H9 (cell line): ENCODE data around the gene WNT3. TPM values are rescaled to one million over a fixed set of nuclear protein-coding genes. Genes with fewer than 3 reads are reported as not detected.

ENCODE experiments used
- DNase-seq: peaks from one replicate; pipeline ENCODE4 v3.0.0-alpha.2; 2017
- H2AFZ ChIP-seq: one replicate; pipeline ENCODE4 v1.6.1; 2013; ENCODE audit warnings: mild to moderate bottlenecking, low read length, control low read depth, moderate library complexity
- H2AK5ac ChIP-seq: 2 replicates; pipeline ENCODE4 v1.6.1; 2013; ENCODE audit warnings: low read length, control low read depth, mixed read lengths; ENCODE audit not compliant: insufficient read length
- H2BK120ac ChIP-seq: one replicate; pipeline ENCODE4 v1.6.1; 2013; ENCODE audit warnings: low read depth, mild to moderate bottlenecking, low read length, control low read depth, inconsistent platforms; ENCODE audit not compliant: poor library complexity, severe bottlenecking
- H2BK12ac ChIP-seq: 2 replicates; pipeline ENCODE4 v1.6.1; 2013; ENCODE audit warnings: low read length, control low read depth, mixed read lengths, low read depth; ENCODE audit not compliant: insufficient read length
- H2BK15ac ChIP-seq: 2 replicates; pipeline ENCODE4 v1.6.1; 2013; ENCODE audit warnings: low read depth, low read length, control low read depth
- H2BK20ac ChIP-seq: one replicate; pipeline ENCODE4 v1.6.1; 2013; ENCODE audit warnings: low read depth, mild to moderate bottlenecking, low read length, control low read depth, inconsistent platforms; ENCODE audit not compliant: poor library complexity, severe bottlenecking
- H2BK5ac ChIP-seq: 2 replicates; pipeline ENCODE4 v1.6.1; 2013; ENCODE audit warnings: low read length, control low read depth, mixed read lengths; ENCODE audit not compliant: insufficient read length
- H3K14ac ChIP-seq: 2 replicates; pipeline ENCODE4 v1.6.1; 2013; ENCODE audit warnings: low read length, control low read depth; ENCODE audit not compliant: insufficient read depth
- H3K18ac ChIP-seq: 2 replicates; pipeline ENCODE4 v1.6.1; 2013; ENCODE audit warnings: low read depth, mild to moderate bottlenecking, mixed read lengths, low read length, control low read depth; ENCODE audit not compliant: insufficient read length
- H3K23ac ChIP-seq: 2 replicates; pipeline ENCODE4 v1.6.1; 2013; ENCODE audit warnings: low read length, control low read depth, mixed read lengths, low read depth; ENCODE audit not compliant: insufficient read length
- H3K23me2 ChIP-seq: 2 replicates; pipeline ENCODE4 v1.6.1; 2013; ENCODE audit warnings: low read depth, mild to moderate bottlenecking, mixed read lengths, low read length, control low read depth; ENCODE audit not compliant: insufficient read length, poor library complexity, severe bottlenecking
- H3K27ac ChIP-seq: 2 replicates; pipeline ENCODE4 v1.5.1; 2013; ENCODE audit warnings: low read length, control low read depth, mixed read lengths, low read depth; ENCODE audit not compliant: insufficient read length
- H3K27me3 ChIP-seq: 2 replicates; pipeline ENCODE4 v1.6.1; 2013; ENCODE audit warnings: low read length, control low read depth, inconsistent platforms; ENCODE audit not compliant: insufficient read depth
- H3K4ac ChIP-seq: 2 replicates; pipeline ENCODE4 v1.6.1; 2013; ENCODE audit warnings: low read depth, mild to moderate bottlenecking, control low read depth, inconsistent platforms, low read length, moderate library complexity
- H3K4me1 ChIP-seq: 2 replicates; pipeline ENCODE4 v1.6.1; 2013; ENCODE audit warnings: low read length, control low read depth, inconsistent platforms; ENCODE audit not compliant: insufficient read depth
- H3K4me2 ChIP-seq: 2 replicates; pipeline ENCODE4 v1.6.1; 2013; ENCODE audit warnings: low read length, control low read depth, mixed read lengths; ENCODE audit not compliant: insufficient read length, insufficient read depth
- H3K56ac ChIP-seq: 2 replicates; pipeline ENCODE4 v1.6.1; 2013; ENCODE audit warnings: low read depth, mild to moderate bottlenecking, mixed read lengths, low read length, control low read depth; ENCODE audit not compliant: insufficient read length
- H3K79me1 ChIP-seq: 2 replicates; pipeline ENCODE4 v1.6.1; 2013; ENCODE audit warnings: low read depth, mild to moderate bottlenecking, moderate library complexity, low read length, control low read depth, inconsistent platforms; ENCODE audit not compliant: insufficient read depth, poor library complexity, severe bottlenecking
- H3K79me2 ChIP-seq: 2 replicates; pipeline ENCODE4 v1.6.1; 2013; ENCODE audit warnings: low read length, control low read depth, inconsistent platforms; ENCODE audit not compliant: insufficient read depth
- H3K9ac ChIP-seq: 2 replicates; pipeline ENCODE4 v1.6.1; 2013; ENCODE audit warnings: low read length, control low read depth, mixed read lengths; ENCODE audit not compliant: insufficient read length; ENCODE audit errors: extremely low read depth
- H3K9me3 ChIP-seq: one replicate; pipeline ENCODE4 v1.6.1; 2013; ENCODE audit warnings: low read depth, low read length, inconsistent platforms; ENCODE audit not compliant: control insufficient read depth
- H3T11ph ChIP-seq: one replicate; pipeline ENCODE4 v1.6.1; 2013; ENCODE audit warnings: mild to moderate bottlenecking, low read length, control low read depth, inconsistent platforms
- H4K20me1 ChIP-seq: one replicate; pipeline ENCODE4 v1.6.1; 2013; ENCODE audit not compliant: control insufficient read depth, insufficient read length, insufficient read depth
- H4K5ac ChIP-seq: 2 replicates; pipeline ENCODE4 v1.6.1; 2013; ENCODE audit warnings: low read depth, mild to moderate bottlenecking, mixed read lengths, low read length, control low read depth; ENCODE audit not compliant: insufficient read length
- H4K8ac ChIP-seq: replicated peaks from 2 replicates; pipeline ENCODE4 v1.6.1; 2013; ENCODE audit warnings: low read length, control low read depth, mixed read lengths, low read depth; ENCODE audit not compliant: insufficient read length
- H4K91ac ChIP-seq: 2 replicates; pipeline ENCODE4 v1.6.1; 2013; ENCODE audit warnings: low read depth, mild to moderate bottlenecking, moderate library complexity, mixed read lengths, low read length, control low read depth; ENCODE audit not compliant: insufficient read length
- H3K27ac Mint-ChIP-seq, 3 experiments: 2 replicates in 2 of 3; 3 replicates in 1 of 3; pipeline ENCODE4 v1.8.0; 2020 to 2021; ENCODE audit warnings: mixed read lengths in 3 of 3, mild to moderate bottlenecking in 1 of 3, moderate library complexity in 1 of 3
- H3K27me3 Mint-ChIP-seq: 2 replicates; pipeline ENCODE4 v1.8.0; 2021; ENCODE audit warnings: low read depth, mild to moderate bottlenecking, moderate library complexity, mixed read lengths
- H3K36me3 Mint-ChIP-seq, 3 experiments: 2 replicates in 2 of 3; 3 replicates in 1 of 3; pipeline ENCODE4 v1.8.0; 2020 to 2021; ENCODE audit warnings: low read depth in 3 of 3, mixed read lengths in 3 of 3; ENCODE audit not compliant: insufficient read depth in 1 of 3
- H3K4me1 Mint-ChIP-seq, 2 experiments: 2 replicates each; pipeline ENCODE4 v1.8.0; 2020; ENCODE audit warnings: mixed read lengths in 2 of 2
- H3K4me3 Mint-ChIP-seq, 2 experiments: 2 replicates in 1 of 2; 3 replicates in 1 of 2; pipeline ENCODE4 v1.8.0; 2020 to 2021; ENCODE audit warnings: mild to moderate bottlenecking in 2 of 2, mixed read lengths in 2 of 2, moderate library complexity in 1 of 2
- H3K9me3 Mint-ChIP-seq, 2 experiments: 2 replicates in 1 of 2; 3 replicates in 1 of 2; pipeline ENCODE4 v1.8.0; 2020; ENCODE audit warnings: mild to moderate bottlenecking in 2 of 2, mixed read lengths in 2 of 2, moderate library complexity in 1 of 2
- WGBS: extraction: QIAGEN DNeasy Blood & Tissue Kit; methylation state at CpG from one replicate; pipeline ENCODE4 v1.1.7; 2013; ENCODE audit warnings: missing lambda C conversion rate, low lambda C conversion rate, mixed read lengths; ENCODE audit not compliant: insufficient read length; ENCODE audit errors: extremely low coverage; 5-methylcytosine and 5-hydroxymethylcytosine counted together
- total RNA-seq: library from RNA; stranded (reverse); gene quantifications from 2 replicates; pipeline ENCODE4 v1.2.1, GENCODE V29; 2021
- TF ChIP-seq, protein P1 (sequence below): fragments of 200-600 bp; sonication (generic); conservative IDR thresholded peaks from 3 replicates; pipeline ENCODE4 v1.8.0; 2021; ENCODE audit warnings: antibody characterized with exemption, mild to moderate bottlenecking

Gene WNT3
- total RNA-seq, 1 experiment from 2014 or later = 22.4 TPM

DNA sequence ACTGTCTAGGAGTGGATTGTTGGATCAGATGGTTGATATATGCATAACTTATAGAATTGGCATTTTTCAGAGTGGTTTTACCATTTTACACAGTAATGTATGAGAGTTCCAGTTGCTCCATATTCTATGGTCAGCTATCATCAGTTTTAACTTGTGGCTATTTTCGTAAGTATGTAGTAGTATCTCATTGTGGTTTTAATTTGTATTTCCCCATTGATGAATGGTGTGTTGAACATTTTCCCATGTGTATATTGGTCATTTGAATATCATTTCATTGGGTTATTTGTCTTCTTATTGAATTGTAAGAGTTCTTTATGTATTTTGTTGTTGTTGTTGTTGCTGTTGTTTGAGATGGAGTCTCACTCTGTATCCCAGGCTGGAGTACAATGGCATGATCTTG, 39.1 kb upstream of the WNT3 start:
- H3K23ac ChIP-seq = no peak overlapping the region
- no peak overlapping the region for H2BK20ac ChIP-seq
- peaks cover 9 to 10% of the 10 kb centered on the region in 2 experiments for H3K4me1 Mint-ChIP-seq
- H3K14ac ChIP-seq = no peak overlapping the region
- H3K27me3 Mint-ChIP-seq = peaks cover 26% of the 10 kb centered on the region
- H4K91ac ChIP-seq = no peak overlapping the region
- H3K4me2 ChIP-seq = no peak overlapping the region
- H3K9ac ChIP-seq = no peak overlapping the region
- H3K79me2 ChIP-seq = no peaks in the 10 kb centered on the region
- no peak overlapping the region for H2AK5ac ChIP-seq
- WGBS = no CpG with 5 or more reads among the region's 1 CpG
- H3K9me3 Mint-ChIP-seq = no peaks in the 10 kb centered on the region
- H4K8ac ChIP-seq = no peak overlapping the region
- no peak overlapping the region for H2AFZ ChIP-seq
- no peaks in the 10 kb centered on the region for H3K4me1 ChIP-seq
- H2BK12ac ChIP-seq = no peak overlapping the region
- no peaks in the 10 kb centered on the region for H3K9me3 ChIP-seq
- H3K36me3 Mint-ChIP-seq = no peaks in the 10 kb centered on the region
- TF ChIP-seq, protein P1, sequence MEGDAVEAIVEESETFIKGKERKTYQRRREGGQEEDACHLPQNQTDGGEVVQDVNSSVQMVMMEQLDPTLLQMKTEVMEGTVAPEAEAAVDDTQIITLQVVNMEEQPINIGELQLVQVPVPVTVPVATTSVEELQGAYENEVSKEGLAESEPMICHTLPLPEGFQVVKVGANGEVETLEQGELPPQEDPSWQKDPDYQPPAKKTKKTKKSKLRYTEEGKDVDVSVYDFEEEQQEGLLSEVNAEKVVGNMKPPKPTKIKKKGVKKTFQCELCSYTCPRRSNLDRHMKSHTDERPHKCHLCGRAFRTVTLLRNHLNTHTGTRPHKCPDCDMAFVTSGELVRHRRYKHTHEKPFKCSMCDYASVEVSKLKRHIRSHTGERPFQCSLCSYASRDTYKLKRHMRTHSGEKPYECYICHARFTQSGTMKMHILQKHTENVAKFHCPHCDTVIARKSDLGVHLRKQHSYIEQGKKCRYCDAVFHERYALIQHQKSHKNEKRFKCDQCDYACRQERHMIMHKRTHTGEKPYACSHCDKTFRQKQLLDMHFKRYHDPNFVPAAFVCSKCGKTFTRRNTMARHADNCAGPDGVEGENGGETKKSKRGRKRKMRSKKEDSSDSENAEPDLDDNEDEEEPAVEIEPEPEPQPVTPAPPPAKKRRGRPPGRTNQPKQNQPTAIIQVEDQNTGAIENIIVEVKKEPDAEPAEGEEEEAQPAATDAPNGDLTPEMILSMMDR = no peak
- H2BK15ac ChIP-seq = no peak overlapping the region
- H2BK120ac ChIP-seq = no peak overlapping the region
- H3K27ac ChIP-seq = no peak overlapping the region
- H3K56ac ChIP-seq = no peak overlapping the region
- H3K27ac Mint-ChIP-seq = no peak overlapping the region
- no peak overlapping the region for H3T11ph ChIP-seq
- no peak overlapping the region for H3K4me3 Mint-ChIP-seq
- no peak overlapping the region for H3K18ac ChIP-seq
- no peaks in the 10 kb centered on the region for H3K79me1 ChIP-seq
- H4K20me1 ChIP-seq = no peaks in the 10 kb centered on the region
- DNase-seq = no peak
- H4K5ac ChIP-seq = no peak overlapping the region
- no peak overlapping the region for H2BK5ac ChIP-seq
- no peak overlapping the region for H3K4ac ChIP-seq
- H3K23me2 ChIP-seq = no peaks in the 10 kb centered on the region
- peaks cover 5% of the 10 kb centered on the region; the same call in 1 of the 2 replicates for H3K27me3 ChIP-seq
